G401.6 (cell line): ENCODE data around the gene ETS1.

Experiments
- FAIRE-seq: peaks from 2 replicates; lab custom pipeline; 2012; peaks lifted over from hg19 to GRCh38; lab: Jason Lieb, UNC

Gene ETS1

DNA sequence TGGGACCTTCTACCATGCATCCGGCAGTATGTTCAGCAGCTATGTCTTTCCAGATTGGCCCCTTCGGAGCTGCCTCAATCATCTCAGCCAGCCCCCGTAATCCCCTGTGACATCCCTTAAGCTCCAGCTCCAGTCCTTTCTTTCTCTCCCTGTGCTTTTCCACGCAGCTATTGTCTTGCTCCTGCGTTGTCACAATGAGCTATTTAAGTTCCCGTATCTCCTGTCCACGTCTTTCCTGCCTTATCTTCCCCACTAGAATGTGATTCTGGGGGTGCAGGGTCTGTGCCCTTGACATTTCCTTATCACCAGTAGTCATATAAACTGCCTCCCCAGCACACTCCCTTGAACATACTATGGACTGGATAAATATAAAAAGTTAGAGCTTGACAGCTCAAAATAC is 5.1 kb upstream of the ETS1 start:
- FAIRE-seq, result no peak

DNA sequence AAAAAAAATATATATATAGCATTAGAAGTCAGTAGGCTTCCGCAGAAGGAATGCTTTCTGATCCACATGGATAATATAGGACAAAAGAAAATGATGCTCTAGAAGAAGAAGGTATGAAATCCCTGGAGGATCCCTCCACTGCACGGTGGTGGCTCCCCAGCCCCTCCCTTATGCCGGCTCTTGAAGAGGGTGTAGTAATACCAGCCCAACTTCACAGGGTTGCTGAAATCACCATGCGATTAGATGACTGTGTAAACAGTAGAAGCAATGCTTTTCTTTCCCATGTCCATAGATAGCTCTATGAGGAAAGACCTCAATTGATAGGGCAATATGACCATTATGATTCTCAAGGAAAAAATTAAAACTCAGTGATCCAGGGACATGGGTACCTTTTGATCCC is 3.2 kb upstream of the ETS1 start:
- FAIRE-seq, result no peak

DNA sequence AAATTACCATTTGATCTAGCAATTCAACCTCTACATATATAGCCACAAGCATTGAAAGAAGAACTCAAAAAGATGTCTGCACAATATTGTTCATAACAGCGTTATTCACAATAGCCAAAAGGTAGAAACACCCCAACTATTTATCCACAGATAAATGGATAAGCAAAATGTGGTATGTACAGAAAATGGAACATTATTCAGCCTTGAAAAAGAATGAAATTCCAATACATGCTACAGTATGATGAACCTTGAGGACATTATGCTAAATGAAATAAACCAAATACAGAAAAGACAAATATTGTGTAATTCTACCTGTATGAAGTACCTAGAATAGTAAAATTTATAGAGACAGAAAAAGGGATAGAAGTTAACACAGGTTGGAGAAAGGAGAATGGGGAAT is 2.6 kb upstream of the ETS1 start:
- no peak for FAIRE-seq

DNA sequence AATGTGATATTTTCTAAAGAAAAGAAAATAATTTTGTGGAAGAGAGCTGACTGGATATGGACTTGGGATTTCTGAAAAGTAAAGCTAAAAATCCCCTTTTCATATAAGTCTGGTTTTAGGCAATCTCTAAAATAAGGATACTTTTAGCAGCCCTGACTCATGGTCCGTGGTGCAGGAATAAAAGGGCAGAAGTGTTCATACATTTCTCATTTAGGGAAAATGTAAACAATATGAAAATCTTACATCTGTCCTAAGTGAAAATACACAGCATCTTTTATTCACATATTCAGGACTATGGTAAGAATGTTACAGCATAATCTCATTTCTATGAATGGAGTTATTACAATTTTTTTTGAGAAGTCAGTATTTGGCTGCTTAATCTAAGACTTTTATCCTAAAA is 735 bp upstream of the ETS1 start:
- FAIRE-seq, result no peak

DNA sequence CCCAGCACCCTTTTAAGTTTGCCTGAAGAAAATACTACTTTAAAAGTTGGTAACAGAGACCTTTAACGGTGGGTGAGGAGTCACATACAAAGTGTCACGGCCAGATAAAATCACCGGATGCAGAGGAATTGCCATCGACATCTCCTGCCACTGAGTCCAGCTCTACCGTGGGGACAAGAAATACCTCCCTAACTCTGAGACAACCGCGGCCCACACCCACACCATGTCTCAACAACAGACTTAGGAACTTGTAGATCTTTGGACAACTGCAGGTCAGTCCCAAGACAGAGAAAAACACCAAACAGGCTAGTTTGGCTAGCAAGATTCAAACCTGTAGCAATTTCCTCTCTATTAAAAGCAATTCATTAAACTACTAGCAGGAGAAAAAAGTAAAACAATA is 669 bp downstream of the ETS1 start:
- no peak for FAIRE-seq

DNA sequence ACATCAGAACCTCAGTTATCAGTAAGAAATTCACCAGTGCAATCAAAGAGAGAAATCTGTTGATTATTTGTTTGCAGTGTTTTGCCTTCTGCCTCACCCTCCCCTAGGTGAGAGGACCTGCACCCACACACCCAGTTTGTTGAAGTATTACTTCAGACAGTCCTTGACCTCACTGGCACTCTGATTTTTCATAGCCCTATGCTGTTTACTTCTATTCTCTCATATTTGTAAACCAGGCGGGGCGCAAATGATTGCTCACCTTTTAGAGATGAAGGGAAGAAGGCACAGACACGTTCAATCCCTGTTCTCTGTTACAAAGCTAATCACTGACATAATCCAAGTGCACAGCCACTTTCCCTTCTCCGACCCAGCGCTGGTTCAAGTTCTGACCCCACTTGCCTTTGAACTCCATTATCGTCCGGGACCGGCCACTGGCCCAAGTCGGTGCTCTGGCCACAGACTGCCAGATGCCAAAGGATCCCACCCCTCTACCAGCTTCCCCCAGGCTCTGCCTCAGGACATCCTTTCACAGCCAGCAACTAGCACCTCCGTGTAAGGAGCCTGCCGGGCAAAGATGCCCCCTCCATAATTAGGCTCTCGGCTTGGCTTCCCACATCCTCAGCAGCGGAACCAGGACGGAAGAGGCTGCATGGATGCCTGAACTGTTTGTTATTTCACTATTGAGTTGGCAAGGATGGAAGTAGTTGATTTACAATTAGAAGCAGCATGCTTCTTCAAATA is 1.7 kb downstream of the ETS1 start:
- no peak for FAIRE-seq

DNA sequence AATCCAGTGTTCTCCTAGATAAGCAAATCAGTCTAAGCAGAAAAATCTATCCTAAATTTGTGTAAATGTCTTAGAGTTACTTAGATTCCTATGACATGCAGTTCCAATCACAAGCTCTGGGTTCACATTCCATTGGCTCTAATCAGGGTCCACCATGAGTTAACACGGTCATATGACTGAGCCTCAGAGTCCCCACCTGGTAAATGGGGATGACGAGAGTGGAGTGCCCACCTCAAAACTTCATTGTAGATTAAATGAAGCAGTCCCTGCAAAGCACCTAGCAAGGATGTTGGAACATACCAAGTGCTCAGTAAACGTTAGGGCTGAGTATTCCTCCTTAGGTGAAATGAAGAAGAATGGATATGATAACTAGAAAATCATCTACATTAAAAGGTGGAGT is 3.1 kb downstream of the ETS1 start:
- no peak for FAIRE-seq

DNA sequence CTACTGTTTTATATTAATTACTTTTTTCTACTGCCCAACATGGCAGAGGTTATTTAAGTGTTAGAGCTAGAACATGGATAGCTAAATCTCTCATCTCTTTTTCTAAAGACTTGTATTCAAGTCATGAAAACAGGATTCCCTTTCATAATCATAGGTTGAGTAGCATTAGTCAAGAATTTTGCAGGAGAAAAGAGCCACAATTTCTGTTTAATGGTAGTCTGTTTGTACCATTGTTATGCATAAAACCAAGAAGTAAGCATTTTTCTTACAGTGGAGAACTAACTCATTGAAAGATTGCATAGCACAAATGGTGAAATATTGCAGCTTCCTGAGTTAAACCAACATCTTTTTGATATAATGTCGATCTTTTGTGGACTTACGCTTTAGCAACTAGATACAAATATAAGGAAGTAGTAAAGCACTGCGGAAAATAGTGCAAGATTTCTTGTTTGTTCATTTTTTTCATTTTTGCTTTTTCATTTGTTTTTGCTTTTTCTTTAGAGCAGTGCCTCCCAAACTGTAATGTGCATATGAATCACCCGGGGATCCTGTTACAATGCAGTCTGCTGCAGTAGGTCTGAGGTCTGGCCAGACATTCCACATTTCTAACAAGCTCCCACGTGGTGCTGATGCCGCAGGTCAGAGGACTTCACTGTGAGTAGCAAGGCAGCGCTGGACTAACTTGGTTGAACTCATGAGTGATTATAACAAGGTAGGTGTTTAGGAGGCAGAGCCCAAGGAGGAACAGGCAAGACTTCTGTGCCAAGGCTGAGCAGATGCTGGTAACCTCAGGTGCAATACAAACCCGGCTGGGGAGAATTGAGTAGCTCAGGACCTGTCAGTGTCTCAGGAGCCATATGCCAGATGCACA is 4.6 kb downstream of the ETS1 start:
- FAIRE-seq, result no peak

DNA sequence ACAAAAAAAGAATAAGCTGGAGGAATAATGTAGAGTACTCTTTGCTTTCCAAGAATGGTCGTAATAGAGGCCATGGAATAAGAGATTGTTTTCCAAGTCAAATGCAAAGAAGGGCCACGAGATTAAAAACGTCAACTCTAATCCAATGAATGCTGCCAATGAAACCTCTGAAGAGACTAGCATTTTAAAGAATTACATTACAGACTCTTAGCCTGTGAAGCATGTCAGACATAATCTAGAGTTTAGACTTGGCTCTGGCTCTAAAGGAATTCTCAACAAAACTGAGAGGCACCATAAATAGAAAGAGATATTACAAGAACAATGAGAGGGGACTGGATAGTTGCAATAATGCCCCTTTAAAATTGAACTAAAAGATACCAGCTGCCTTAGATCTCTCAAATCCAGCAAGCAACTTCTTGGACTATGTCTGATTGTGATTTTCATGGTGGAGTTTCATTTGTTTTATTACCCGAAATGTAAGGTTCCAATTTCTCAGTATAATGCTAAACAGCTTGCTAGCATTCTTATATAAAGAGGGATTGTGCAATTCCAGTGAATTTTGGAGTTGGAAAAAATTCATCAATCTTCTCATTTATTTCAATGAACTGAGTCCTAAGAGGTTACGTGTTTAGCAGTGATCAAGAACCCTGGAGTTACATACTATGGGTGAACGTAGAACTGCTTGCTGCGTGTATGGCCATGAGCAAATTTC is 5.6 kb downstream of the ETS1 start:
- FAIRE-seq, result no peak

DNA sequence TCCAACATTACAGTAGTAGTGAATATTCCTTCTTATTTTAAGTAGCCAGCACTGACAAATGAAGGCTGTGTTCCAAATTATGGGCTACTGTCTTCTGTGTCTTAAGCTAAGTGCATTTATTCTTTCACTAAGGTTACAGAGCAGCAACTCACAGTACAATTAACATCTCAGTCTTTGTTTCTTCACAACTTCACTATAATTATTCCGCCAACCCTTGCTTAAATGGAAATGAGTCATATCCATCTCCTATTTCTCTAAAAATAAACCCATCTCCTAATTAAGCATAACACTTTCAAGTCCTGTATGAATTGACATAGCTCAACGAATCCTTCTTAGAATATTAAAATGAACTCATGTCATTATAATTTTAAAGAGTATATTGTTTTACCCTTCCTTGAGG is 6.7 kb downstream of the ETS1 start:
- FAIRE-seq, result no peak

DNA sequence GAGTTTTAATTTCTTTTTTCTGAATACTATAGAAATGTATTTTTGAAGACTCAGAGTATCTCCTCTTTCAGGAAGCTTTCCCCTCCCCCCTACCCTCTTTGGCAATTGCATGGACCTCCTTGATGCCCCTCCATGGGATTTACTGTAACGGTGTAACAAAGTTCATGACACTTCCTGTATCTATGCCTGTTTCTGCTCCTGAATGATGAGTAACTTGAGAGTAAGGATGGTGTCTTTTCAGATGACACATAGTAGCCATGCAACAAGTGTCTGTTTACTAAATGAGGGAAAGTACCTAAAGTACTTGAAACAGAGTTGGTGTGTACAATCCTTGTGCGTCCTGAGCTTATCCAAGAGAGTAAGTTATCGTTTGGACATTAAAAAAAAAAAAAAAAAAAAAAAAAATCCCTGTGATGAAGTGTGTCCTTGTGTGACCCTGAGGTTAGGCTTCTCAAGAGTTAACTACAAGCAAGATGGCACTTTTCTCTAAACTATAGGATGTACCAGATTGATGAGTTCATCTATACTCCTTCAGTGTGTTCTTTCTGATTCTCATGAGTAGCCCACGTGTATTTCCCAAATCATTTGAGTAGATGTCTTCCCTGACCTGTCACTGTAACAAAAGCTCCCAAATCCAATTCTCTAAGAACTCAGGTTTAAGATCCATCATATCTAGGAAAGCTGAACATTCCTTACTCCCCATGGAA is 7.4 kb downstream of the ETS1 start:
- no peak for FAIRE-seq

DNA sequence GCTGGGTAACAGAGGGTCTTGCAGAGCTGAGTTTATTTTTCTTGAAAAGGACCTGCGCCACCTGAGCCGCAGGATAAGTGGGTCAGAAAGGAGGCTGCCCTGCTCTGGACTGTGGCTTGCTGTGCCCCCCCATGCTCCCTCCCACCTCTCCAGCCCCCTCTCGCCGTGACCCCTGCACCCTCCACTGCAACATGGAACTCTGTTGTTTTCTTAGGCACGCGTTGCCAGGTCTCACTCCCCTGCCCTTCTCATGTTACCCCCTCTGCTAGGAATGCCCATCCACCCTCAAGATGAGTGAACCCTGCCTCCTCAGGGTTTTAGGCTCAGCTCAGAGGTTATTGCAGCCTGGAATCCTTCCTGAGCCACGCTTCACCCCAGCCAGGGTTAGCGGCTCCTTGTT is 10.8 kb downstream of the ETS1 start:
- FAIRE-seq, result no peak

DNA sequence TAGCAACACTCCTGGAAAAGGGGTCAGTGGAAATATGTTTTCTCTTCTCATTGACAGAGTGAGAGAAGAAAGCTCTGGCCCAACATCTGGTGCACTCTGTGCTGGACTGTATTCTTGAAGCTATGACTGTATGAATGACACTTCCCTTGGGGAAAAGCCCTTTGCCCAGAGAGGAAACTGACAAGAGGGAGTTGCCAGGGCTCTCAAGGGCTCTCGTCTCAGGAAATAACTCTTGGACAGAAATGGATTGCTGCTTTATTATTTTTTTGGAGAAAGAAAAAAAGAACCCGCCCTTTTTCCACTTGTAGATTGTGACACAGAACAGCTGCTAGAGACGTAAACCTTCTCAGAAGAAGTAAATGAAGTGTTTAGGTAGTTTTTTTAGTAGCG is 11.4 kb downstream of the ETS1 start:
- FAIRE-seq, result no peak

DNA sequence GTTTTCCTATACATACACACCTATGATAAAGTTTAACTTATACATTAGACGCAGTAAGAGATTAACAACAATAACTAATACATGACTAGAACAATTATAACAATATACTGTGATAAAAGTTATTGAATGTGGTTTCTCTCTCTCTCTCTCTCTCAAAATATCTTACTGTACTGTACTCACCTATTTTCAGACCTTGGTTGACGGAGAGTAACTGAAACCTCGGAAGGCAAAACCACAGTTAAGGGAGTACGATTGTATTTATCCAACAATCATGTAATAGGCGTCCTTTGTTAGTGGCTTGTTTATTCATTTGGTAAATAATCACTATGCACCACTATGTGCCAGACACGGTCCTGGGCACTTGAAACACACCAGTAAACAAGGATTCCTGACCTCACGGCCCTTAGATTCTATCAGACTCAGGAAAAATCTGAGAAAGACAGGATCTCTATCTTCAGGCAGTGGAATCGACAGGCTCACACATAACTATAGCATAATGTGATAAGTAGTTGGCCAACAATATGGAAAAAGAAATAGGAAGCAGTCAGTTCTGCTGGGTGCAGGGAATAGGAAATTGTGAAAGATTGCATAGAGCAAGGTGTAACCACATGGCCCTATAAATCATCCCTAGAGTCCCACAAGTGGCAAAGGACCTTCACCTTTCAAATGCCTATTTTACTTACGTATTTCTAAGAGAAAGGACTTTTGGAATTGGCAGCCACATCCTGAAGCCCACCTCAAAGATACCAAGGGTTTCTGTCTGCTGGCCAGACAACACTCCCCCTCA is 12.0 kb downstream of the ETS1 start:
- FAIRE-seq, result no peak

DNA sequence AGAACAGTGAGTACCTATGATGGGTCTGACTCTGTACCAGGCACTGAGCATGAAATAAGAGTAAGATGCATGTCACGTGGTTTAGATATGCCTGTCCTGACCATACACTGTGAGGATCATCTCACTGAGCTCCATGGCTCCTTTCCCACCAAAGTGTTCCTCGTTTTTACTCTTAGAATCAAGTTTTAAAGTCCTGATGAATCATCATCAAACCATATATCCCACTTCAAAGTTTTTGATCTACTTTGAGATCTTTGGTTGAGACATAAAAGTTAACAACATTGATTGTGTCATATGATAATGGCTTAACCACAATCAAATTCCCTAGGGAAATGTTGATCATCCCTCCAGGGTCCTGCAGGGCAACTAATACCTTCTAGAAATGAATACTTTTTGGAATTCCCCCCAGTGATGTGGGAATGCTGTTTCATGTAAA is 12.8 kb downstream of the ETS1 start:
- FAIRE-seq, result no peak

DNA sequence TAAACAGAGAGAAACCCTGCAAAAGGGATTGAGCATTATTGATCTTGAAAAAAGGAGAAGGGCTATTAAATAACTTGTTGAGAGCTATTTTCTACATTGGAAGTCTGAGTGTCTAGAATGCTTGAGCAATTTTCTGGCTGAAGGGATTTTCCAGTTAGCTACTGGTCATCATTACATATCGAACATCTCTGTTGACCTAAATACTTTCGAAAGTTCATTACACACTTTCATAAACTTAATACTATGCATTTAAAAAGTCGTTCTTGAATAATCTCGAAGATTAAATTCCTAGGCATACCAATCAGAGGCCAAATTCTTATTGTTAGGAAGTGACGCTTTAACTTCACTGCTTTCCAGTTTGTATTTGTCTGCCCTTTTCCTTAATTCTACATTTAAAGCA is 13.7 kb downstream of the ETS1 start:
- no peak for FAIRE-seq

DNA sequence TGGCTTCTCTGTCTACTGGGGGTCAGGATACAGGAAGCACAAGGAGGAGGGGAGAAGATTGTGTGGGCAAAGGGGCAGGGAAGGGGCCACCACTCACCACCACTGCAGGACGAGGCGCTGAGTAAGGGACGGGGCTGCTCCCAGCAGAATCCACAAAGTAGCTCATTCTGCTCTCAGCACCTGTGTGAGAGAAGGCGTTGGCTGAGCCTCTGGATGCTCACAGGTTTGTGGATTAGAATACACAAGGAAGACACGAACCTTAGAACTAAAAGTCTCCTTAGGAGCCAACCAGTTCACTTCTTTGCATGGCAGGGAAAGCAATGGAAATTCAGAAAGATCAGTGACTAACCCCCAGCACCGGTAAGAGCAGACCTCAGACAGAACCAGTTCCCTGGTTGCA is 14.4 kb downstream of the ETS1 start:
- no peak for FAIRE-seq

DNA sequence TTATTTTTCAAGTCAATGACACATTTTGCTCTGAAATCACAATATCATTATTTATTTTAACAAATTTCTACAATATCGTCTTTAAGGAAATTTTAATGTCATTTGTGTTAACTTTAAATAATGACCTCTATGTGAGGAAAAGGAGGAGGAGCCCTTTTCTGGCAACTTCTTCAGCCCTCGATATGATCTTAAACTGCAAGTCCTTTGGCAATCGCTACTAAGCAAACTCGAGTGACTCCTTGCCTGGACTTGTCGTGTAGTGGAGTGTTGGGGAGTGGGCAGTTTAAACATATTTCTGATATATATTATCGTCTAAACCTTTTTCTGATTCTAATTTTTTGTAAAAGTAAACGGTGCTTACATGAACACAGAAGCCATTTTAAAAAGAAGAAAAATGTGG is 16.7 kb downstream of the ETS1 start:
- FAIRE-seq, result no peak

DNA sequence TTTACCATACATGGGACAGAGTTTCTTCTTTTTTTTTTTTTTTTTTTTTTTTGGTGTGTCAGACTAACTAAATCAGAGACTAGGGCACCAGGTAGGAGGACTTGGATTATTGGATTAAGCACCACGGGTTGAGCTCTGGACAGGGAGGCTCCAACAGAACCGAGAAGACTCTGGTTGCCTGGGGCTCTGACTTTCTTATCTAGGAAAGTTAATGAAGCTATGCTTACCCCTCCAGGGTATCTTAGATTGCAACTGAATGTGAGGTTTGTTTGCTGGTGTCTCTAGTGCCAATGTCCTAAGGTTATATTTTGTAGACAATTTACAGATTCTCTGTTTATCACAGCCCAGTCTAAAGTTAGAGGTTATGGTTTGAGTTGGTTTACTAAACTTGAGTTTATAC is 18.1 kb downstream of the ETS1 start:
- FAIRE-seq, result no peak

DNA sequence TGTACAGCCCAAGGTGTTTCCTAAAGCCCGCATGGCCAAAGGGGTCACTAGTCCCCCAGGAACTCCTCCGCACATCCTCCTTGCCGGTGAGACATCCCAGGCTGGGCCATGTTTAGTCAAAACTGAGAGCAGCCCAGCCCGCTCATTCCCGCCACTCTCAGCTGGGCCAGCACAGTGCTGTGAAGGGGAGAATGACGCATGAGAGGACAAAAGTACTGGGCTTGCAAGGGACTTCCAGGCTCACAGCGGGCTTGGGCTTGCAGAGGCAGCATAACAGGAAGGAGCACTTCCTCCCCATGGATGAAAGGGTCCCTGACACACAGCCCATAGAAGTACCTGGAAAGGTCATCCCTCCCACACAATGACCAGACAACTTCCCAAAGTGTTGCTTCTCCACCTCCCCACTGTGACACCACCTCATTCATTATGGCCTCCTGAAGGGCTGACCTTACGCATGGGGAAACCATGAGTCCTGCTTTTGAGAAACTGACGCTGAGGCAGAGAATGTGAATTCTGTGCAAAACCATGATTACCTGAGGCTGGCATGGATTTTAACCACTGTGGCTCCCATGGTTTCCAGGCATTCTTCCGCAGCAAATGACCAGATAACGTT is 19.1 kb downstream of the ETS1 start:
- no peak for FAIRE-seq

DNA sequence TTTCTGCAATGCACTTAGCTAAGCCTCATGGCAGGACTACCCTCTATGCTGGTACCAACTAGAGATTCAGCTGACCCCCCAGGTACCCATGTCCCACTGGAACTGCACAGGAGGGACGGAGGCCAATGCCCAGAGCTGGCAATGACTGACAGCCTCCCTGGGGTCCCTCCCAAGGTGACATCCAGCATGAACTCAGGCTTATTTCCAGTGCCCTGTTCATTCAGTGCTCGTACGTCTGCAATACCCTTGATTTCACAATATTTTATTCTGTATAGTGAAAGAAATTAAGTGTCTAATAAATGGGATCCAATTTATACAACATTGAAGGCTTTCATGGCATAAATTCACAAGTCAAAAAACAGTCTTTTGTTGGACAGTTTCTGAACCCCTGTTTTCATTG is 20.2 kb downstream of the ETS1 start:
- FAIRE-seq, result no peak
